Measurements from ENCODE around the gene SCTR.

Gene SCTR

GRCh38 chr2:119523383-119523951 is 816 bp downstream of the SCTR start:
- DNase-seq (ENCODE audit: low spot score) = no peak

DNA sequence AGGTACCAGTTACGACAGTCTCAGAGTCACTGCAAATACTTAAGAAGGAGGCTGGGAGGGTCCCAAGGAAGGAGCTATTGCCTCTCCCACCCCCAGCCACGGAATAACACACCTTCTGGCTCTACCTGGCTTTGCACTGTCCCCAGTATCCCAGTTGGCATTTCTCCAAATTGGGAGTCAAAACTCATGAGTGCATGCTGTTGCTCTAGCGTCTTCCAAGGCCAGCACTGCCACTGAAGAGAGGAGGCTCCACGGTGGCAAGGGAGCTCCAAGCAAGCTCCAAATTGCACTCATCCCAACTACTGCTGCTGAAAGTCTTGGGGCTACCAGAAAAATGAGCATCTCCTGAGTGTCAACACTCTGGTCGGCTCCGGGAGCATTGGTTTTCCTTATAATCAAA is 1.6 kb downstream of the SCTR start:
- DNase-seq (ENCODE audit: low spot score) = no peak

DNA sequence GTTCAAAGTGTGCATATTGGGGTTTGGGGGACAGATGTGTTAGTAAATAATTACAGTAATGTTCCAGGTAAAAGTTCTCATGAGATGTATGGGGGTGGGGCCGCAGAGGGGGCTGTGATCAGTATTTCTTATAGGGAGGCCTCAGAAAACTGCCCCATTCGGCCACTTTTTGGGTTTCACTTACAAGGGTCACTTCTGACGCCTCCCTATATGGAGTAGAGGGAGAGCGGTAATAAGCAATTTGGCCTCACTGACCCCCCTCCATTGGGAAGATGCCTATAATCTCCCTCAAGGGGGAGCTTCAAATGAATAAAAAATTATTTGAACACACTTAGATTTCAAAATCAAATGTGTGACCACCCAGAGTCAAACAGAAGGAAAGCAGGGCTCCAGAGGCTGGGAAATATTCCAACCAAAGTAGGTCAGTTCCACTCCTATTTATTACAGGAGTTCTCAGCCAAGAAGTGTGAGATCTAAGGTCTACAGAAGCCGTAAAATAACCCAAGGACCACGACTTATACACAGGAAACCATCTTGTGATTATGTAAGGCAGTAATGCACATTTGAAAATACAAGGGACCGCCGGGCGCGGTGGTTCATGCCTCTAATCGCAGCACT is 2.7 kb downstream of the SCTR start:
- no peak for DNase-seq (ENCODE audit: low spot score)

- DNase-seq (ENCODE audit: low spot score) = no peak
Measured at GRCh38 chr2:119520696-119521432, 3.4 kb downstream of the SCTR start.

DNA sequence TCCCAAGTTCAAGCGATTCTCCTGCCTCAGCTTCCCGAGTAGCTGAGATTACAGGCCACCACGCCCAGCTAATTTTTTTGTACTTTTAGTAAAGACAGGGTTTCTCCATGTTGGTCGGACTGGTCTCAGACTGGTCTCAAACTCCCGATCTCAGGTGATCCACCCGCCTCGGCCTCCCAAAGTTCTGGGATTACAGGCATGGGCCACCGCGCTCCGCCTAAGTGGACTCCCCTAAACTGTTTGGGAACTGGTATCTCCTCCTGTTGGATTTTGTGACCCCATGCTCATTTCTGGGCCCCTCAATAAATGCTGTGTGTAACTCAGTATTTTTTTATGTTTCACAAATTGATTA is 5.2 kb downstream of the SCTR start:
- no peak for DNase-seq (ENCODE audit: low spot score)

DNA sequence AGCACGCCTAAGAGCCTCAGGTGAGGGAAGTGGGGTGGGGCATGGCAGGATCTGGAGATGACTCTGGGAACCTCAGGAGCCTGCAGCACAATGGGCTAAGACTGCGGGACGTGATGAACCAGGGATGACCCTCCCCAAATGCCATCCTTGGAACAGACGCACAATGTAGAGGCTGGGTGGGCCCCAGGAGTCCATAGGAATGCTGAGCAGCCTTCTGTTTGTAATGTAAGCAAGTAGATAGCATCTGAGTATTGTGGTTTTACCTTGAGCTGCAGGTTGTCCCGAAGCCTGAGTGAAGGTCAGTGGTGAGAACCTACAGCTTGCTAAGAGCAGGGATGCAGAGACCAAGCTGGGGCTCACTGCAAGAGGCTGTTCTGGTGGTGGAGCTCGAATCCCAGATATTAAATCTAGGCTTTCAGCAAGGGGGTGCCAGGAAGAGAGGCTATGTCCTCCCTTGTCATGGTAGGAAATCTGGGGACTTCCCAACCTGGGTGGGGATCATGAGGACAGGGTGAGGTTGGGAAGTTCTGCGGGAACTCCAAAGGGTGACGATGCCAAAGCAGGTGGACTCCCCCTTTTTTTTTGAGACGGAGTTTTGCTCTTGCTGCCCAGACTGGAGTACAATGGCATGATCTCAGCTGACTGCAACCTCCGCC is 5.8 kb downstream of the SCTR start:
- no peak for DNase-seq (ENCODE audit: low spot score)

- DNase-seq (ENCODE audit: low spot score) = no peak
Measured at GRCh38 chr2:119517433-119517832, 6.8 kb downstream of the SCTR start.

DNA sequence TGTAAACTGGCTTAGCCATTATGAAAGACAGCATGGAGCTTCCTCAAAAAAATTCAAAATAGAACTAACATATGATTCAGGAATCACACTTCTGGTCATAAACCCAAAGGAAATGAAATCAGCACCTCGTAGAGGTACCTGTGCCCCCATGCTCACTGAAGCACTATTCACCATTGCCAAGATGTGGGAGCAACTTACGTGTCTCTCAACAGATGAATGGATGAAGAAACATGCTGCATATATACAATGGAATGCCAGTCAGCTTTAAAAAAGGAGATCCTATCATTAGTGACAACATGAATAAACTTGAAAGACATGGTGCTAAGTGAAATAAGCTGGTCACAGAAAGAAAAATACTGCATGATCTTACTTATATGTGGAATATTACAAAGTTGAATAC is 8.2 kb downstream of the SCTR start:
- no peak for DNase-seq (ENCODE audit: low spot score)

DNA sequence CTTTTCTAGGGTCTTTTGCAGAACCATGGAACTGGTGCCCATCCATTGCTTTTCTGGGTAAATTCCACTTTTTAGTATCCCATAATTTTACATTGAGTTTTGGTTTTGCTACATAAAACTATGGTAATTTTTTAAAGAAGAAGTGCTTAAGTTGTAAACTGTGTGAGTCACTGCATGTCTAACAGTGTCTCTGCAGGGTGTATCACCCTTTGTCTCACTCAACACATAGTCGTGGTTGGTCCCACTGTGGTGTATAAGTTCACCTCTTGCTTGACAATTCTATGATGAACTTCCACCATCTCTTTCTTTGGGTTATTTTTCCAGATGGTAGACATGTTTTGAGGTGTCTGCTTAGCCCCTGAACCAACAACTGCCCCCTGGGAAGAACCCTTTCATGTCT is 10.5 kb downstream of the SCTR start:
- no peak for DNase-seq (ENCODE audit: low spot score)

DNA sequence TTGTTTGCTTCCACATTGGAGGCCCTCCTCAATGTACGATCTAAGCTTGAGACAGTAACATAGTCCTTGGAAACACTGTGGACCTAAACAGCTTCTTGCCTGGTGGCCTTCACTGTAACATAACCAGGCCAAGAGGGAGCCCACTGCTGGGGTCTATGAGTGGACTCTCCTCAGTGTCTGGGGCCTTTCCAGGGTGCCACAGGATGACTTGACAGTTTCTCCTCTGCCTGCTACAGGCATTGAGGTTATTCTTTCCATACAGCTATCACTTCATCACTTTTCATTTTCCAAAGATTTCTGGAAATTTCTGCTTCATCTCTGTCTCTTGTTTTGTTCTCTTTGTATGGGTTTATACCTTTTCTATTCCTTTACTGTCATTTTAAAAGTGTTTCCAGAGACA is 11.3 kb downstream of the SCTR start:
- no peak for DNase-seq (ENCODE audit: low spot score)

DNA sequence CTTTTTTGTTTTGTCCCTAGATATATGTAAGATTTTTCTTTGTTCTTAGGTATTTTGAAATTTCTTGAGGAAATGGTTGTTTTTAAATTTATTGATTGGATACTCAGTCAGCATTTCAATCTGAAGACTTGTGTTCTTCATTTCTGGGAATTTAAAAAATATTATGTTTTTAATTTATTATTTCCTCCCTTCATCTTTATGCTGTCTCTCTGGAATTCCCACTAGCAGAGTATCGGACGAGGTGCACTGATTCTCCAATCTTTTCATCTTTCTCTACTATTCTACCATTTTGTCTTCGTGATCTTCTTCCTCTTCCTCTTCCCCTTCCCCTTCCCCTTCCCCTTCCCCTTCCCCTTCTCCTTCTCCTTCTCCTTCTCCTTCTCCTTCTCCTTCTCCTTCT is 12.3 kb downstream of the SCTR start:
- DNase-seq (ENCODE audit: low spot score) = no peak

GRCh38 chr2:119508756-119509155 is 15.5 kb downstream of the SCTR start:
- no peak for DNase-seq (ENCODE audit: low spot score)

- DNase-seq (ENCODE audit: low spot score) = no peak
Measured at GRCh38 chr2:119496682-119497081, 27.6 kb downstream of the SCTR start.

DNA sequence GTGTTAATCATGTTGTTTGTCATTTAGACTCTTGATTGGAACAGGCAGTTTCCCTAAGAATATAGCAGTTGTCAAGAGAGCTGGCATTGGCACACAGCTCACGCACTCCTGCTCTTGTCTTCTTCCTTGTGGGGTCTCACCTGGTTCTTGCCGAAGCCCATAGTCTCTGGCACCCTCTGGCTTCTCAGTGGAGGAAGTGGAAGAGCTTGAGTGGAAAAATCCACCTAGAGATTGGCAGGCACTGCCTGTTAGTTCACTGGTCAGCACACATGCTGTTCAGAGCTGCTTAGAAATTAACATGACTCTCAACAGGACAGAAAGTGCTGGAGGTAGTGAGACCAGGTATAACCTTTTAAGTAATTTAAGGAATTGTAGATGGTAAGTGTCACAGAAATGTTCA is 28.3 kb downstream of the SCTR start:
- DNase-seq (ENCODE audit: low spot score) = no peak

- no peak for DNase-seq (ENCODE audit: low spot score)
Measured at GRCh38 chr2:119494163-119494790, 30.0 kb downstream of the SCTR start.

- no peak for DNase-seq (ENCODE audit: low spot score)
Measured at GRCh38 chr2:119491776-119492525, 32.3 kb downstream of the SCTR start.

DNA sequence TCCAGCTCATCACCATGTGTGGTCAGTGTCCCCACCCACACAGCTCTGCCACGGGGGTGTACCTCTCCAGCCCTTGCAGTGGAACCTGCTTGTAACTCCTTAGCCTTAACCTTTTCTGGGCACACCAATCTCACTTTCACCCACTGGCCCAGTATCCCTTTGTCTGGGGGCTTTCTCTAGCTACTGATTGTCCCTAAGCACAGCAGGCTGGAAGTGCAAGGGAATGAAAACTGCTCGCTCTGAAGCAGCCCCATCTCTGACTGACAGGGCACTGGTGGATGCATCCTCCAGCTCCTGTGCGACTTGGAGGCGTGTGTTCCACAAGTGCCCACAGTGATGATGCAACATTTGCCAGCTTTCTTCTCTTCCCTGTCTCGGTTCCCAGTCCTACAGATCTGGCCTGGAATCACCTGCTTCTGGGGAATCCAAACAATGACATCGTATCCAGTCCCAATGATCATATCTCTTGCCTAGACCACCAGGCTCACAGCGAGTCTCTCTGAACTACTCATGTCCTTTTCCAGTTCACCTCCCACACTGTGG is 33.6 kb downstream of the SCTR start:
- no peak for DNase-seq (ENCODE audit: low spot score)

DNA sequence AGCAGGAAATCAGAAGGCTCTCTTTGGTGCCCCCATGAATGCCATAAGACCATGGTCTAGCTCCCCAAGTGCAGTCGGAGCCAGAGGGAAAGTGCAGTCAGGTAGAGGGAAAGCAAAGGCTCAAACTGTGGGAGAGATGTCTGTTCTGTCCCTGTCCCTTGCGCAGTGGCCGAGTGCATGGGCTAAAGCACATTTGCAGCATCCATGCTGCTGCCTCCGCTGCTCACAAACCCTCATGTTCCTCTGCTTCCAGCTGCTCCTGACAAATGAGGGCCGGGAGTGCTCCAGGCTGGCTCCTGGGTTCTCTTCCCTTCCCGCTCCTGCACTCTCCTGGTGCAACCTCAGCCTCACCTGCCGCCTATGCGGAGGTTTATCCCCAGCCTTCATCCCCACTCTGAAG is 34.2 kb downstream of the SCTR start:
- DNase-seq (ENCODE audit: low spot score) = no peak

DNA sequence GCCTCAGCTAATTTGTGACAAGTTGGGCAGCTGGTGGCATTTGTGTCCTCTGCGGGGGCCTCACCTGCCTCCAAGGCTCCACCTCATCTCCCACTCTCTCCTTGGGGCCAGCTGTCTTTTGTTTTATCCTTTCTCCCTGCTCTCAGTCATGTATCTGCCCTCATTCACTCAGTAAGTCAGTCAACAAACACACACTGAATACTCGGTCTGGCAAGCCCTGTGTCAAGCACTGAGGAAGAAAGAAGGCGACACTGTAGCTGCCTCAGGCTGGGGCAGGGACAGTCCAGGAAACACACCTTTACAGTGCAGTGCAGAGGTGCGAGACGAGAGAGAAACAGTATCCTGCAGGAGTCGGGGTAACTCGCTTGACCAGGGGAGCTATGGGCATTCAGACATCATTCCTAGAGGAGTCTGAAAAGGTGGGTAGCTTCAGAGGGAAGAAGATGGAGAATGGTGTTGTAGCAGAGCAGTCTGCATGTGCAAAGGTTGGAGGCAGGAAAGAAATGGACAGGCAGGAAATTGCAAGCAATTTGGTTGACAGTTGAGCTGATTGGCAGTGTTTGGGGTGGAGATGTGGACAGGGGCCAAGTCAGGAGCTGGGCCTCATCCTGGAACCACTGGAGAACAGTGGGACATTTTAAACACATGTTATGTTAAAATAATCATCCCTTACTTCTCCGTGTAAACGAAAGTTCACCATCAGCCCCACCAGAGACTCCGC is 34.9 kb downstream of the SCTR start:
- no peak for DNase-seq (ENCODE audit: low spot score)

- no peak for DNase-seq (ENCODE audit: low spot score)
Measured at GRCh38 chr2:119488245-119489214, 35.8 kb downstream of the SCTR start.

Data from pons (tissue), 1 donor.